HepG2 (cell line): ENCODE data around the gene PSMG4.
"Not testable (repeated sequence)": the region's sequence is repeated elsewhere in the genome, so short reads cannot be mapped to it uniquely, and the experiment has no call there.

Experiments
- MAFK ChIP-seq, 2 experiments: IDR thresholded peaks in 1 of 2; conservative IDR thresholded peaks in 1 of 2; 2 replicates each; pipeline ENCODE4 v1.6.1; 2011; ENCODE audit warnings: improper control_type of control experiment in 2 of 2, low read length in 2 of 2
- PCBP2 ChIP-seq: fragments of 200-400 bp; formaldehyde crosslinking; optimal IDR thresholded peaks from 2 replicates; pipeline ENCODE3; 2018; ENCODE audit warnings: low read length, low read depth; ENCODE audit not compliant: poor library complexity, severe bottlenecking
- SP2 ChIP-seq: sonication (generic); formaldehyde crosslinking; IDR thresholded peaks from 2 replicates; pipeline ENCODE4 v1.5.1; 2020; ENCODE audit warnings: mild to moderate bottlenecking, missing genetic modification reagents
- ZBTB7A ChIP-seq: sonication (generic); formaldehyde crosslinking; IDR thresholded peaks from 2 replicates; pipeline ENCODE4 v1.8.0; 2022; ENCODE audit warnings: mild to moderate bottlenecking, missing genetic modification reagents
- ZNF274 ChIP-seq: sonication (generic); formaldehyde crosslinking; IDR thresholded peaks from 2 replicates; pipeline ENCODE4 v1.5.1; 2020; ENCODE audit warnings: mild to moderate bottlenecking, missing genetic modification reagents
- TF ChIP-seq, protein P1 (sequence below): sonication (generic); formaldehyde crosslinking; IDR thresholded peaks from 2 replicates; pipeline ENCODE4 v1.8.0; 2022; ENCODE audit warnings: mild to moderate bottlenecking, missing genetic modification reagents, borderline replicate concordance

DNA sequence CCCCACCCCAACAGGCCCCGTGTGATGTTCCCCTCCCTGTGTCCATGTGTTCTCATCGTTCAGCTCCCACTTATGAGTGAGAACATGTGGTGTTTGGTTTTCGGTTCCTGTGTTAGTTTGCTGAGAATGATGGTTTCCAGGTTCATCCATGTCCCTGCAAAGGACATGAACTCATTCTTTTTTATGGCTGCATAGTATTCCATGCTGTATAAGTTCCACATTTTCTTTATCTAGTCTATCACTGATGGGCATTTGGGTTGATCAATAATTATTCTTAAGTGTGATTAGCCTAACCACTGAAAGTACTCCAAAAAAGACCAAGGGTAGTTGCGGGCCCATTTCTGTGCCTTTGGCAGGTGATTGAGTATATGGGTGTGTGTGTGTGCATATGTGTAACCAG, 17.0 kb upstream of the PSMG4 start:
- TF ChIP-seq PCBP2; ZBTB7A (CRISPR knock-in tag); SP2 (CRISPR knock-in tag); ZNF274 (CRISPR knock-in tag); MAFK (conservative IDR thresholded peaks at IDR 0.05 in 1 of 2, IDR thresholded peaks at IDR 0.05 in 1 of 2; ENCODE audit: low read length in 2 of 2): not testable (repeated sequence)
- TF ChIP-seq, protein P1, sequence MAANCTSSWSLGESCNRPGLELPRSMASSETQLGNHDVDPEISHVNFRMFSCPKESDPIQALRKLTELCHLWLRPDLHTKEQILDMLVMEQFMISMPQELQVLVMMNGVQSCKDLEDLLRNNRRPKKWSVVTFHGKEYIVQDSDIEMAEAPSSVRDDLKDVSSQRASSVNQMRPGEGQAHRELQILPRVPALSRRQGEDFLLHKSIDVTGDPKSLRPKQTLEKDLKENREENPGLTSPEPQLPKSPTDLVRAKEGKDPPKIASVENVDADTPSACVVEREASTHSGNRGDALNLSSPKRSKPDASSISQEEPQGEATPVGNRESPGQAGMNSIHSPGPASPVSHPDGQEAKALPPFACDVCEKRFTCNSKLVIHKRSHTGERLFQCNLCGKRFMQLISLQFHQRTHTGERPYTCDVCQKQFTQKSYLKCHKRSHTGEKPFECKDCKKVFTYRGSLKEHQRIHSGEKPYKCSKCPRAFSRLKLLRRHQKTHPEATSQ: not testable (repeated sequence)
